ENCODE data around the gene CLCN3.

- TF ChIP-seq SUZ12 (IDR thresholded peaks at IDR 0.05; ENCODE audit: extremely low read depth, insufficient read depth, insufficient read length): no peak
- no peak for TF ChIP-seq ZNF274 (IDR thresholded peaks at IDR 0.05; ENCODE audit: low read depth, low read length)
- TF ChIP-seq YY1 (IDR thresholded peaks at IDR 0.05; ENCODE audit: insufficient read depth, insufficient read length): no peak
Observed at GRCh38 chr4:169660929-169661328, 40.6 kb downstream of the CLCN3 start.
